NOMO-1 (cell line): ENCODE data around the gene AREG.
A peak's percentile ranks its signal among the peaks of the same experiment; 100 is the strongest.

ENCODE experiments used
- DNase-seq, 2 experiments: peaks; one replicate each; lab custom pipeline; 2025; ENCODE audit not compliant: unreplicated experiment in 2 of 2; lab: John Stamatoyannopoulos, UW

The AREG gene

DNA sequence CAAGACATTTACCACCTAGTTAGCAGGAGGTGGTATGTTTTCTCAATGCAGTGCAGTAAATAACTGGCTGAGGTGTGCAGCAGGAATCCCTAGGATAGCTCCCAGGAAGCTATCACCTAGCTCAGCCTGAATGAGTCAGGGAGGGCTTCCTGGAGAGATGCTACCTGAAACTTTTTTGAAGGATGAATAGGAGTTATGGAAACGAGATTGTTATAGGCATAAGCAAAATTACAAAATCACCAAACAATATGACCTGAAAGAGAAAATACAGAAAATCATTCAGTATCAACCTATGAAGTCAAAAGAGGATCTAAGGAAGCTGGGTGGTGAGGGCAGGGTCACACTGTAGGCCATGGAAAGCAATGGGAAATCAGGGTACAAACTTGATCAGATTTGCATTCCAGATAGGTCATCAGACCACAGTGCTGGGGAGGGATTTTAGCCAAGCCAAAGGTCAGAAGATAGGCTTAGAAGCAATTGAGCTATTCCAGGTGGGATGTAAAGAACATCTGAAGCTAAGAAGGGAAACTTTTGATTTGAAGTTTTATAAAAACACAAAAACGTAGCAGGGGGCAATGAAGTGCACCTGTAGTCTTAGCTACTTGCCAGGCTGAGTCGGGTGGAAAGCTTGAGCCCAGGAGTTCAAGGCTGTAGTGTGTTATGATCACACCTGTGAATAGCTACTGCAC, 11.3 kb downstream of the AREG start:
- DNase-seq = no peak

DNA sequence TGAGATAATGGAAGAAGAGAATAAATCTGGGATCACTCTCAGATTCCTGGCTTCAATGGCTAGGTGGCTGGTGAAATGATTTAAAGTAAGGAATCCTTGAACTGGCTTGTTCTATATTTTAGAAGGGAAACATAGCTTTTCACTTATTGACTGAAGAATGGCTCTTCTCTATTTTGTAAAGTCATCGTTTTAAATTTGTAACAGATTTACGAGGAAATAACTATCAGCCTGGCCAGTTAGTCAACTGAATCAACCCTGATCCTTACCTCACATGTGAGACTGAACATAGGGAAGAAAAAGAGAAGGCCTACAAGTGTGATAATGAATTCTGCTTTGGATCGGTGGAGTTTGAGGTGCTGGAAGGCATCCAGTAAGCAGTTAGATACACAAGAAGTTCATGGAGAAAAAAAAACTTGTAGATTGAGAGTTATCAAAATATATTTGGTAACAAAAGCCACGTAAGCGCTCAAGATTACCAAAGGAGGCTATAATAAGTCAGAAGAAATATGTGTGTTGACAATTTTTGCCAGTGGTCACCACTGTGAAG, 12.0 kb downstream of the AREG start:
- DNase-seq = no peak

DNA sequence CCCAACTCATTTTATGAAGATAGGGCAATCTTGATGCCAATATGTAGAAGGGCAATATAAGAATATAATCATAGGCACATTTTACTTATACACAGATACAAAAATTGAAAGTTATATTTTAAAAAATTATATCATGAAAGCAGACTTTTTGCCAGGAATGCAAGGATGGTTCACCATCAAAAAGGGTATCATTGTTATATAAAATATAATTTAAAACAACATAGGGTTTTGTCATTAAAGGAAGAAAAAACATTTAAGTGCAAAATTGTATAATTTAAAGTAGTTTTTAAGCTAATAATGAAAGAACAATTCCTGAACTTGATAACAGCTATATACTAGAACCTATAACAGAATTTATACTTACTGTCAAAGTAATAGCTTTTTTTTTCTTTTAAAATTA, 15.9 kb downstream of the AREG start:
- no peak for DNase-seq

DNA sequence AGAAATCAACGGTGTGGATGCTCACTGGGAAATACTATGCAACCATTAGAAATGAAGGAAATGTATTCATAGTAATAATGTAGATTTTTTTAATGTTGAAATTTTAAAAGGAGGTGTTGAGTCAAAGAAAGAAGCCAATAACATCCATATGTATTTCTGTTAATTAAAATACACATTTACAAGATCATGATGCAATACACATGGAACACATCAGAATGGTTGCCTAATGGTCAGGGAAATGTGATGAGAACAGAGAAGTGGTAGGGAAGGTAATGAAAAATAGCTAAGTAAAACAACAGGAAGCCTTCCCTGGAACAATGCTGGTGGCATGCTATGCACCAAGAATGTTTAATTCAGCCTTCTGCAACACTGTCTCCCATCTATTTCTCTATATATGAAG, 18.2 kb downstream of the AREG start:
- DNase-seq = no peak

DNA sequence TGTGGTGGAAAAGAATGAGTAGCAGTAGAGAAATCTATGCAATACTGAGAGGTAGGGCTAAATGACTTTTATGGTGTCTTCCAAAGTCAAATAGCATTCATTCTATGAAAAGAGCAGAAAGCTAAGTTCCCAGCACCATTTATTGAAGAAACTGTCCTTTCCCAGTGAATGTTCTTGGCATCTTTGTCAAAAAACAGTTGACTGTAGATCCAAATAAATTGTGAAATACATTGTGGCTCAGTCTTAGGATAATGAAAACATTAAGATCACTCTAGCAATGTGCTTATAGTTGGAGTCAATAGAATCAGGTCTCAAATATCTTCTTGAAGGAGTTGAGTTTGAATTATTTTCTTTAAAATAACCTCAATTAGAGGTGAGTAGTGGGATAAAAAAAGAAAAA, 19.4 kb downstream of the AREG start:
- no peak for DNase-seq

DNA sequence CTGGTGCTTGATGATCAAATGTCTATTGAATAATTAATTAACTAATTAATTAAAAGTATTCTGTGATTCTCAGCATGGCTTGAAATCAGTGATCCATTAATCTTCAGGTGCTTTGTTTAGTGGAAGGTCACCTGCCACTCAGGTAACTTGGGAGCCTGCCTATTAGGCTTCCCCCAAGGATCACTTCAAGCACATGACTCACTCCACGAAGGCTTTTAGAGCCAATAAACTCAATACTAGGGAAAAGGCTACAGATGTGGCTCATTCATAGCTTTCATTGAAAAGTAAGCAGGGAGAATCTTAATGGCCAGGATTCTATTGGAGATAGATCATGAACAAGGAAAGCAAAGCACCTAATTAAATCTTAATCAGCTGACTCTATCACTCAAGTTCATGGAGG, 21.3 kb downstream of the AREG start:
- no peak for DNase-seq

DNA sequence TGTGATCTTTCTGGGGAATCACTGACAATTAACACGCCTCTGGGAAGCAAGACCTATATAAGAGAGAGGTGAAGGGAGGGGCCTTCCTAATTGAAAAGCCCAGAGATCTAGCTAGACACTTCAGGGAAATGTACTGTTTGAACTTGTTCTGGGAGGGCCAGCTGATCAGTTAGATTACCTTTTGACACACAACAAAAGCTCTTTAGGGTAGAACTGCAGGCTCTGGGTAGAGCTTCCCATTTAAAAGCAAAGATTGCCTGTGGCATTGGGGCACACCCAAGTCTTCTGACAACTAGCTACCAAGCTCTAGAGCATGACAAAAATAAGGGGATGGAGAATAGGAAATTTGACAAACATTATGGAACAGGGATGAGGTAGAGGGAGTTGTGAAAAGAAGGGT, 26.3 kb downstream of the AREG start:
- DNase-seq = no peak

DNA sequence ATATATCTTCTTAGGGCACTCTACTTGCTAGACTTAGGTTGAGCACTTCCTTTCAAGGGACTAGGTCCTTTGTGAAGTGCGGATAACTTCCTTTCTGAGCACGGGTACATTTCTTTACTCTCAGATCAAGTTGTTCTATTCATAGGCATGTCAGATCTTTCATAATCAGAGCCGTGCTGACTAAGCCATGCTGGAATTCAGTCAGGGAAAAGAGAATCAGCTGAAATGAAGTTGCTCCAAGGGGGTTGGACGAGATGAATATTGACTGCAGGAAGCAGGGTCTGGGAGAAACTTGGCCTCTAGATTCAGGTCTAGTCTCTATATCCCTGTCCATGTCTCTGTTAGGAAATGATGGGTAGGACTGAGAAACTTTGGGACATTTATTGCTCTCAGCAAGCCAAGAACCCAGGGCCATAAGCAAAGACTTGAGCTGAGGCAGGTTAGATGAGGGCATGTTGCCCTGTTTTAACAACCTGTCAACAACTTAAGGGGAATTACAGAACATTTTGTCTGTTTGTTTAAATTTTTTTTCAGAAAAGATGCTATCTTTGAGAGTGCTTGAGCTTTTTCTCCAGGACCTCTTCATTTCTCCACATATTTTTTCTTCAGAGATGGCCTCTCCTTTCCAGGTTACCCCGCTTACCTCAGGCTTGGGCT, 28.3 kb downstream of the AREG start:
- no peak for DNase-seq

DNA sequence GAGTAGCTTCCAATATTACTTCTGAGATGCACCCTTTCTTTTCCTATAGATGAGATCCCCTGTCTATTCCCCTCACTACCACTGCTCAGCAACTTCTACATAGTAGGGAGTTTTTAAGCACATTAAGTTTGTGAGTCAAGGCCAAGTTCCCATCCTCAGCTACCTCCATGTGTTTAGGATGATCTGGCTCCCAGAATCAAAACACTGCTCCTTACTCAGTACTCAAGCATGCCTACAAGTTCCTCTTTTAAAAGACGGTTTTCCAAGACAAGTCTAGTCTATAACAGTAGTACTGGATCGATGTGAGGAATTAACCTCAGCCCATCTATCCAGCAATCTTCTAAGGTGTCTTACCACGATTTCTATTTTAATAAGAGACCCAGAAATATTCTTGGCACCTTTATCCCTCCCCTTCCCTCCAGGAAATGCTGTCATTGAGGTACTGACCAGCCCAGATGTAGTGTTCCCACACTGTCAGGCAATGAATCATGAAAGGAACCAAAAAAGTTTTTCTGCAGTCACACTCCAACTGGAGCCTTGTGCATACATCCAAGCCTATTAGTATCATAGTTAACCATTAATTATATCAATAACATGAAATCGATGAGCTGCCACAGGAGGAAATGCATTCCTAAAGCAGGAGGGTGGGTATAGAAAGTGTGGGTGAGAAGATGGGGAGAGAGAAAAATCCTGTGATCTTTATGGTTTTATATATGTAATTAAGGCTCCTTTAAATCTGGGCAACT, 29.6 kb downstream of the AREG start:
- DNase-seq = no peak

DNA sequence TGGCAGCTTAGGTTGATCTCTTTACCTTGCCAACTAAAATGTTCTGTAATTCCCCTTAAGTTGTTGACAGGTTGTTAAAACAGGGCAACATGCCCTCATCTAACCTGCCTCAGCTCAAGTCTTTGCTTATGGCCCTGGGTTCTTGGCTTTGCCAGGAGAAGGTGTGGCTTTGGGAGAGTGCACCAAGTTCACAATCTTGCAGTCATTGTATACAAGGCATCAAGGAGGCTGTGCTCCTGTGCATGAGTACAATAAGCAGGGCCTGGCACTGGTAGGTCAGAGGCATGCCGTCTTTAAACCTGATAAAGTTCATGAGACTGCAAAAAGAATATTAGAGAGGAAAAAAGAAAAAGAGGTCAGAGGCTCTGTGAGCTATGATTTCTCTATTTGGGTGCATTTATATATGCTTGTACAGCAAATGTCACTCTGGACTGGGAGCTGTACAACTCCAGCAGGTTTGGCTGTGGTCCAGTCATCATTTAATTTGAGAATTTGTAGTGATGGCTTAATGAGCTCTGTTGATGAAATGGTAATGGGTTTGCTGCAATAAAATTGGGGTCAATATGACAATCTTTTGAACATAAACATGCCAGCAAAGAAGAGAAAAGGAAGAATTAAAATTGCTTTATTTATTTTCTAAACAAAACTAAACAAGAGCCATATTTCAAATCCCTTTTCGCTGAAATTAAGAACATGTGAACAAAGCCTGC, 30.3 kb downstream of the AREG start:
- DNase-seq = no peak

DNA sequence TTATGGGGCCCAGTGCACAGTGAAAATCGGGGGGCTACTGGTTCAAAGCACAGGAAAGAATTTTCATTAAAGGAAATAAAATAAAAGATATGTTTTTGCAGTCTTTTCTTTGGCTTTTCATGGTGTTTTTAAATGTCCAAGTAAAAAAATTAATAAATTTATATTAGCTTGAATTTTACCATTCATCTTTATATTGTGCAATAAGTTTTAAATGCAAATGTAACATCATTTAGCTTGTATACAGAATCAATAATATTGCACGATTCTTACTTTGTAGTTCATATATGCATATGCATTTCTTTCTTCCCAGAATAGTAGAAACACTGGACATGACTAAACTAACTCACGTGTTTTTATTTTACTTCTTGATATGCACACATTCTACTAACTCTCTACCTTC, 31.0 kb downstream of the AREG start:
- DNase-seq = no peak

DNA sequence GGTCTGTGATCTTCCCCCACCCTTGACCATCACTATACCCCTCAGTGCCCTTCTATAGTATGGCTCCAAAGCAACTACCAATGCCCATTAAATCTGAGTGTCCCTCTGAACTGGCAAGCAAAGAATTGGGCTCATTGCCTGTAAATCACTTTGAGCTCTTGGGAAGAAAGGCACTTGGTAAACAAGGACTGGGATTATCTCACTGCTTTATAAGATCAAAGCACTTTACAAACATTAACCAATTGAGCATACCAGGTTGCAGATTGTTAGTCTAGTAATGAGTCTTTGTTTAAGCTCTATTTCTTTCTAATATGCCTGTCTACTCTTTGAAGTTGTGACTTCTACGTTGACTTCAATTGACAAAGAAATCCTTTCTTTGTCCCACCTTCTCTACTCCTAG, 34.1 kb downstream of the AREG start:
- DNase-seq = no peak

DNA sequence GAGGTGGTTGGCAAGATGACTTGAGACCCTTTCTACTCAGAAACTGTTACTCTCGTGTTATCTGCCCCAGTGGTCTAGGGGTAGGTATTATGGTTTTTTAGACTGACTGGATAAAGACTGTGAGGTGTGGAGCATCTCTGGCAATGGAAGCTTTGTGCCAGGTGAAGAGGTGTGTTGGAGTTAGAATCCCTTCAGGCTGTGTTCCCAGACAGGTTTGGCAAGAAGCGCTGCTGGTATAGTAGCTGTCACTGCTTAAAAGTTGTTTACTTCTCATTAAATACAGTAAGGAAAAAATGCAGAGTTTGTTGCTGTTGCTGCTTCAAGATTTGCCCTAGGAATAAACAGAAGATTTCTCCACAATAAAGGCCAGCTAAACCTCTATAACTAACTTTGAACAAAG, 35.3 kb downstream of the AREG start:
- DNase-seq = no peak

DNA sequence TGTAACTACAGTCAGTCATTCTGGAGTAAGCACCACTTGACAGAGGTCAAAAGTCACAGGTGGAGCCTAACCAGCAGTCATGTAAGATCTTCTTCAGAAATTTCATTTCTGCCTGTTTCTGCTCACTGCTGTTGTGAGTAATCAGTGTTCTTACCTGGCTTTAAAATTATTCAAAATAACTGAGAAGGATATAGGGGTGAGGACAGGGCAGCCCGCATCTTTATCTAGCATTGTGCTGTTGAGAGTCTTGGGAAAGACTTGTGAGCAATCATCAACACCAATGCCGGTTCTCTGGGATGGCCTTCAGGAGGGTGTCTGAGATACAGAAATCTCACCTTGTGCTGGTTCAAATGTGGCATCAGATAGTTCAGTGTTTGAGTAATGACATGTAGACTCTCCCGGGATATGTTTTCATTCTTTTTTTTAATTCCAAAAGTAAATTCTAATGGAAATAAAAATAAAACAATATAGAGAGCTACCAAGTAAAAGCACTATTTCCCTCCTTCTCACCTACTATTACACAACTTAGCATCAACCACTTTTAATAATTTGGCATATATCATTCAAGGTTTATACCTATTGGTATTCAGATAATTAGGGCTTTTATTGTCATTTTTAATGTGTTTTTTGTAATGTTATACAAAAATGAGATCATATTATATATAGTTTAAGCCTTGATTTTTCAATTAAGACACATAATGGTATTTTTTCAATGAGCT, 37.1 kb downstream of the AREG start:
- DNase-seq = no peak

DNA sequence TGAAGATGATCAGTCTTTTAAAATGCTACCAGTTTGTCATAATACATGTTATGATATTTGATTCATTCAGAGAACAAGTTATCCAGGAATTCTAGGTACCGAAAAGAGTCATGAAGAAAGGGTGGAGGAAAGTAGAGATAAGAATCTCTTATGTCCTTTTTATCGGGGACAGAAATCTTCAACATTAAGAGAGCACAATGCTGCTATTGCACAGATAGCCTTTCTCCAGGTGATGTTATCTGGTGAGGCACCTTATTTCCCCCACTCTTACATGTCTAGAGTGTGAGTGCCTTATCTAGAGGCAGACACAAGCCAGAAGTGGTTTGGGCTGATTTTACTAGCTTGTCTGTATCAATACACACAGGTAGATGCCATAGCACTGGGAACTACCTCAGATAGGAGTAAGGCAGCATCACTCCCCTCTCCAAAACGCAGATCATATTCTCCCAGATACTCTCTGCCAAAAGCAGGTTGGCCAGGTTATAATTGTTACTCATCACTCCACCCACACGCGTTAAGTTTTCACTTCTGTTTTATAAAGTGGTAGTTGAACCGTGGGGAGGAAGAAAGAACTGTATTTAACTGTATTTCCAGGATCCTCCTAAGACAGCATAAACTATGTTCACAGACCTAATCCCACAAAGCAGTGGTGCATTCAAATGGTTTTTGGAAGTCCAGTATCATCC, 38.4 kb downstream of the AREG start:
- DNase-seq = peak in 1 of 2 experiments; percentile 37

DNA sequence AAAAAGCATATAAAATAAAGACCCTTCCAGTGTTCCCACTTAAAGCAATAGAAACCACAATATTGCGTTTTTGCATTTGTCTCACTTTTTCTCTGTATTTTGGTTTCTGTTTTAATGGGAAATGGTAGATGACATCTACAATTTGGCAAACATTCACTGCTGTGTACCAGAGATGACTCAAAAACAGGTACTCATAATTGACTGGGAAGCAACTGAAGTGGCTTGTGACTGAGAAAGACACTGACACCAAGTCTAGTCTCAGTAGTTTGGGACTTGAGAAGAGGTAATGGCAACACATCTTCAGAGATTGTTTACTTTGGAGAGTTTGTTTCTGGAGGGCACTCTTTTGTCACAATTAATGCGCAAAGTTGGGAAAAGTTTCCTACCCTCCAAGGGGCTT, 42.0 kb downstream of the AREG start:
- DNase-seq = no peak

DNA sequence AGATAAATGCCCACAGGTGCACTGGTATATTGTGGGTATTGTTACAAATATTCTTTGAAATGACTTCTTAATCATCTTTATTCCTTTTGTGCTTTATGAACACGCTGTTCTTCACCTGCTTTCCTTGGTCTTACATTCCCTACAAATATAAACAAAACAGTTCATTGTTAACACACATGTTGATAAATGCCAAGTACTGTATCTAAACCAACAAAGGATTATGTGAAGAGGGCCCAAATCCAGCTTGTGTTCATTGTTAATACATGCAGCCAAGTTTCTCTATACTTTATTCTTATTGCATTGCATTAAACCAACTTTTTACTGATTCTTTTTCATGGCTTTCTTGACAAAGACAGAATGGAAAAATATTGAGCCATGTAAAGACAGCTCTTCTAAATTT, 42.8 kb downstream of the AREG start:
- no peak for DNase-seq

DNA sequence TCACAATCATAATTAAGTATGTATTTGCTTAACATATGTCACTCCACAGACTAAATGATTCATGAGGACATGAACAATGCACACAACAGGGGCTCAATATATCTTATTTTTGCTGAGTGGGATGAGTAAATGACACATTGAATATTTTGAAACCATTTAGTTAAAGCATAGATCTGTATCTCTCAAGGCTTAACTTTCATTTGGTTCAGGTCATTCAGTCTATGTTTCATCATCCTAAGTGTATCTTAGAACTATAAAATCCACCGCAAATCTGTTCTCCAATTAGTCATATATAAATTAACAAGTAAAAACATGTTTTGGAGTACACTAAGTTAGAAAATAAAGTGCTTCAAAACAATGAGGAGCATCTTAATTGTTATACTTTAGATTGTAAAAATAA, 45.8 kb downstream of the AREG start:
- no peak for DNase-seq

DNA sequence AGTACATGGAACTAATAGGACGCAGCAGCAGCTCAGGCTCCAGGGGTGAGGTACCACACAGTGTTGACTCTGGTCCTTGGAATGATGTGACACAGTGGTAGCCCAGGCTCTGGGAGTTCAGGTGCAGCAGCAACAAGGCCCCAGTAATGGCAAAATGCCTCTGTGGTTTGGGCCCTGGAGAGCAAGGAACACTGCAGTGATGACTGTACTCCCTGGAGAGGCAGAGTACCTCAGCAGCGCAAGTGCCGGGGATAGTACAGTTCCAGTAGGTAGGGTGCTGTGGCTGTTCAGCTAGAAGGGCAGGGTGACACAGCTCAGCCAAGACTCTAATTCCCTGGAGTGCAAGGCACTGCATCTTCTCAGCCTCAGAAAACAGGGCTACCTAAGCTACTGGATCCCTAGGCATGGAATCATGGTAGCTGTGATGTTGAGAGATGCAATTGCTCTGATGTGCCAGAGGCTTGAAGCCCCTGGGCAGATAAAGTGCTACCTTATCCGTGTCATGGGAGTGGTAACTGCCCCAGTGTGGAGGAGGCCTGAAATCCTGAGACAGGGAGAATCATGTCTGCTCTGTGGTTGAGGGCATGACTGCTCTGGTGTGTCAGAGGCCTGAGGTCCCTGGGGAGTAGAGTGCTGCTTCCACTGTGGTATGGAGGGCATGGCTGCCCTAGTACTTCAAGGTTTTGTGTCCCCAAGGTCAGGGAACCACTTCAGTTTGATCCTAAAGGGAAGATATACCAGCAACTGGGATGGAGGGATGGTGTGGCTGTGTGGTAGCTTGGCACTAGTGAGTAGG, 55.2 kb downstream of the AREG start:
- no peak for DNase-seq
